GM23248 (cell line): Measurements from ENCODE around the gene CMSS1.

ENCODE experiments used
- EZH2 ChIP-seq: fragments of 200-600 bp; sonication (generic); IDR thresholded peaks from 2 replicates; pipeline ENCODE4 v1.6.1; 2018; ENCODE audit warnings: antibody characterized with exemption, mild to moderate bottlenecking; ENCODE audit not compliant: insufficient read depth, poor library complexity, severe bottlenecking
- EZH2phosphoT487 ChIP-seq: fragments of 200-600 bp; sonication (generic); IDR thresholded peaks from 2 replicates; pipeline ENCODE4 v1.6.1; 2018; ENCODE audit warnings: antibody characterized with exemption, moderate library complexity, mild to moderate bottlenecking, low read depth; ENCODE audit not compliant: insufficient read depth

DNA sequence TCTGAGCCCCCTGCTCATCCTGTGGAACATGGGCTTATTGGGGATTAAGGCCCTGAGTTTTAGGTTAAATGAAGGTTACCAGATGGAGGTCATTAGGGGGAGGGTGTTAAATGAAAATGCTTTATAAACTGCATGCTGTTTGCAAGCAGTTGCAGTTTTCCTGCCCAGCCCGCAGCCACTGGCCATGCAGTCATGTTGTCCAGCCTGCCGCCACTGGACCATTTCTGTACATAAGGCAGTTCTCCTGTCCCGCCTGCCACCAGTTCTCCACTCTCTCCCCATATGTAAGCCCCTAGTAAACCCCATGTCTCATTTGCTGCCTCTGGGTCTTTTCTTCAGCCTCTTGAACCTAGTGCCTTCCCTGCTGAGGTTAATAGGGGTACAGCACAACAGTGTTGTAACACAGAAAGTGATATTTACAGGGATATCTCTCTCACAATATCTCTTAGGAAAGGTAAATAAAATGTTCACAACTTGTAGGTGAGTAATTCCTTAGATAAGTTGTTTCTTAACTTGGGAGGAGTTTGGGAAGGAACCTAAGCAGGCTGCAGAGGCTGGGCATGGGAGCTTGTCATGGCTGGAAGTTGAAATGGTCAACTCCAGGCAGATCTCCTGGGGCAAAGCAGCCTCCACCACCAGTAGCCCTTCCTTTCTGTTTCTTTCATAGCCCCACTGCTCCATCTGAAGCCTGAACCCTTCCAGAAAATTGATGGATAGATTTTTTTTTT lies 148.2 kb downstream of the CMSS1 start:
- no peak for TF ChIP-seq EZH2
- TF ChIP-seq EZH2phosphoT487: no peak
